ENCODE data around the gene NUDT16L1.

DNA sequence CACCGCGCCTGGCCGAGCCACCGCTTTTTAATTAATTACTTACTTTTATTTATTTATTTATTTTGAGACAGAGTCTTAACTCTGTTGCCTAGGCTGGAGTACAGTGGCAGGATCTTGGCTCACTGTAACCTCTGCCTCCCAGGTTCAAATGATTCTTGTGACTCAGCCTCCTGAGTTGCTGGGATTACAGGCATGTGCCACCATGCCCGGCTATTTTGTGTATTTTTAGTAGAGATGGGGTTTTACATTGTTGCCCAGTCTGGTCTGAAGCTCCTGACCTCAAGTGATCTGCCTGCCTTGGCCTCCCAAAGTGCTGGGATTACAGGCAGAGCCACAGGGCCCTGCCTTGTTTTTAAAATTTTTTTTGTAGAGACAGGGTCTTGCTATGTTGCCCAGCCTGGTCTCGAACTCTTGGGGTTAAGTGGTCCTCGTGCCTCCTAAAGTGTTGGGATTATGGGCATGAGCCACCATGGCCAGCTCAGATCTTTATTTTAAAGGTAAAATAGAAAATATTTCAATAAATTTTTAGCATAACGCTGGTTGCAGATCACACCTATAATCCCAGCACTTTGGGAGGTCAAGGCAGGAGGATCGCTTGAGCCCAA, 18.3 kb upstream of the NUDT16L1 start:
- TF ChIP-seq, protein P1, sequence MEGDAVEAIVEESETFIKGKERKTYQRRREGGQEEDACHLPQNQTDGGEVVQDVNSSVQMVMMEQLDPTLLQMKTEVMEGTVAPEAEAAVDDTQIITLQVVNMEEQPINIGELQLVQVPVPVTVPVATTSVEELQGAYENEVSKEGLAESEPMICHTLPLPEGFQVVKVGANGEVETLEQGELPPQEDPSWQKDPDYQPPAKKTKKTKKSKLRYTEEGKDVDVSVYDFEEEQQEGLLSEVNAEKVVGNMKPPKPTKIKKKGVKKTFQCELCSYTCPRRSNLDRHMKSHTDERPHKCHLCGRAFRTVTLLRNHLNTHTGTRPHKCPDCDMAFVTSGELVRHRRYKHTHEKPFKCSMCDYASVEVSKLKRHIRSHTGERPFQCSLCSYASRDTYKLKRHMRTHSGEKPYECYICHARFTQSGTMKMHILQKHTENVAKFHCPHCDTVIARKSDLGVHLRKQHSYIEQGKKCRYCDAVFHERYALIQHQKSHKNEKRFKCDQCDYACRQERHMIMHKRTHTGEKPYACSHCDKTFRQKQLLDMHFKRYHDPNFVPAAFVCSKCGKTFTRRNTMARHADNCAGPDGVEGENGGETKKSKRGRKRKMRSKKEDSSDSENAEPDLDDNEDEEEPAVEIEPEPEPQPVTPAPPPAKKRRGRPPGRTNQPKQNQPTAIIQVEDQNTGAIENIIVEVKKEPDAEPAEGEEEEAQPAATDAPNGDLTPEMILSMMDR (IDR thresholded peaks at IDR 0.05; ENCODE audit: insufficient read depth, low read length) = no peak
- TF ChIP-seq POLR2AphosphoS5 (IDR thresholded peaks at IDR 0.05; ENCODE audit: low read depth) (no peak), GABPA (IDR thresholded peaks at IDR 0.05; ENCODE audit: low read depth) (no peak)
